ENCODE measurements around the gene SORBS2.

SORBS2 gene

DNA sequence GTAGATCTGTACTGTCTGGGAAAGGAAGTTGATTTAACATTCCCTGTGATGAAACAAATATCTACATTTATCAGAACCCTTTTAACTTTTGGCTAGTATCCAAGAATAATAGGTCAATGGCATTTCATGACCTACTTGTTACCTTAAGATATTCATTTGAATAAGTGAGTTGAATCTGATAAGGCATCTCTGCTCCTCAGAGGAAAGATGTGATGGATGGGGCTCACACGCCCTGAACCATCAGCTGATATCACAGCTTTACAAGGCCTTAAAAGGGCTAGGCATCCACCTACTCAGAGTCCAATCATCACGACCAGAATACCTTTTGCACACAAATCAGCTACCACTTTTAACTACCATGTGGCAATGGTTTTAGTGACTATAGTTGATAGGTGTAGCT is 186.5 kb downstream of the SORBS2 start:
- no peak for DNase-seq

GRCh38 chr4:185624259-185624589 is 187.8 kb downstream of the SORBS2 start:
- DNase-seq, result no peak

GRCh38 chr4:185623444-185624258 is 188.3 kb downstream of the SORBS2 start:
- no peak for DNase-seq

GRCh38 chr4:185608185-185608584 is 203.8 kb downstream of the SORBS2 start:
- DNase-seq, result no peak

DNA sequence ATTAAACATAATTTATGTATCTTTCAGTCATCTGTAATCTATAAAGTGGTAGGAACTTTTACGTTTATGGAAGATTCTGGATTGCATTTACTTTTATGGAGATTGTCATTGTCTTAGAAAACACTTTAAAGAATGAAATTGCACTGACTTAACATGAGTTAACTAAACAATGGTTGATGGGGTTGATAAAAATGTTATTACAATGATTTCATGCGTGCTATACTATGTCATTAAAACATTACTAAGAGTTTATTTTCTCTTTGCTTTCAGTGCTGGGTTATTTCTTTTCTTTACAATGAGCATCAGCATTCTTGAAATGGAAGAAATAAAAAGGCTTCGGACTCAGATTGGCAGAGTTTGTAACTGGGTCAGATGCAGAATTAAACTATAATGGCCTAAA is 209.6 kb downstream of the SORBS2 start:
- DNase-seq, result no peak

- no peak for DNase-seq
Observed at GRCh38 chr4:185600801-185601434, 211.1 kb downstream of the SORBS2 start.

DNA sequence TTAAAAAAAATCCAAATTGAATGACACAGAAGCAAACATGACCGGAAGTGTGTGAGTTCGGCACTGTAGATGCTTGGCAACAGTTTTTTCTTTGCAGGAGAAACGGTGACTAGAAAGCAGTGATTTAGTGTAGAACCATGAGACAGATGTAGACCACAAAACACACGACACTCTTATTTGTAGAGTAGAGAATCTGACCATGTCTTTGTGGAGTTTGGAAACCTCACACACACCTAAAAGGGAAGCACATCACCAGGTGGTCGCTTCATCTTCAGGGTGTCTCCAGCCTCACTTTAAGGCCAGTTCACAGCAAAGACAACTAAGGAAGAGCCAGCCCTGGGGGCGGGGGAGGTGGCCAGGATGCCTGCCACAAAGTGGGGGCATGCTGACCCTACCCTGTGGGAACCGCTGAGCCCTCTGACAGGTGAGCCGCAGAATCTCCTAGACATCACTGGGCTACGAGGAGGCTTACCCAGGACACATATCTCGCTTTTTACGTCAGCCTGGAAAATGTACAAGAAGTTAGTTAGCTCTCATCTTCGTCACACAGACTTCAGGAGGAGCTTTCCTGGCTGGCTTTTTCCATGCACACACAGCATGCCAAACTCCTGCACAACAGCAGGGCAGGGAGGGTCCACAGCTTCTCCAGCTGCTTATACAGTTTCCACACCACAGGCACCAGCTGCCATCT is 212.3 kb downstream of the SORBS2 start:
- DNase-seq, result no peak

DNA sequence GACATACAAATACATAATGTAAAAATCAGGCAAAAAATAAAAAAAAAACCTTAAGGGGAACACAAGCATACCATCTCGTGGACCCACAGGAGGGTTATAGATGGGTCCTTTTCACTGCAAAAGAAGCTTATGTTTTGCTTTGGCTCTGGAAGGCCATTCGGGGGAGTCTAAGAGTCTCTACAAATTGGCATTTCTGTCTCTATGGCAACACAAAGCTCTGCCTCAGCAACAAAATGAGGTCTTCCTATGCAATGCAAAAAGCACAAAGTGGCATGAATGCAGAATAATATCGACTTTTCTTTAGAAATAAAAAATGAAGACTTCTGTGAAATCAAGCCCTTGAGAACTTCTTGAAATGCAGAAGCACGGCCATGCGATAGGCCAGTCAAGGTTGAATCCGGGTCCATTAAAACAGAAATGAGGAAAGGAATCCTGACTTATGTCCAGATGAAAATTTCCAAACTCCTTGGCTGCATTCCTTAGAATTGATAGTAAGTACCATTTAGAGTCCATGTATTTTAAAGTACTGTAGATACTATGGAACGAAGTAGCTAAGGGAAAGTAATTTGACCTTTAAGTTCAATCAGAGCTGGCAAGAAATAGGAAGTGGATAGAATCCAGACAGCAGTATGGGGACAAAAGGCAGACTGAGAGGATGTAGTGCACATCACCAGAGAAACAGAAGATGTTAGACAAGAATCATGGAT is 213.0 kb downstream of the SORBS2 start:
- no peak for DNase-seq

DNA sequence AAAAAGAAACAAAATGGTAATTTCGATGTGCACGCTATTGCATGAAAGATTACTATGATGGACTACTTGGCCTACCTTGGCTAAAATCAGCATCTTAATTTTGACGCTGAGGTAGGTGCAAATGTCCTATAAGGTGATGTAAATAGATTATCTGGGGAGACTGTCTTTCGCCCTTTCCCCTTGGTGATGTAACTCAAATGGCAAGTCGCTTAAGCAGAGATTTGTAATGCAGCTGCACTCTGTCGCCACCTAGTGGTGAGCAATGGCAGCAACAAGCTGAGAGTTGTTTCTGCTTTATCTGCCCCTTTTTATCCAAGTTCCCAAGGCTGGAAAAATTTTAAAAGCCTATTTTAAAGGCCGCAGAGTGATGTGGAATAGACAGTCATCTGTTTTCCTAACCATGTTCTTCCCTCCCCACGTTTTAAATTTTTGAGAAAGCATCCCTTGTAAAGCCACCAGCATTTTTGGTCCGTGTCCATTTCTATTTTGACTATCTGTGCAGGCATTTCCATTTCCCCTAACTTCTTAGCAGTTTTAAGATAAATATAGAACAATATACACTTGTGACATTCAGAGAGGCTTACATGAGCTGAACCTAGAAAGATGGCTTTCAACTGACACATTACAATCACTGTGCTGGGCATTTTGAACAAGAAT is 214.3 kb downstream of the SORBS2 start:
- no peak for DNase-seq

DNA sequence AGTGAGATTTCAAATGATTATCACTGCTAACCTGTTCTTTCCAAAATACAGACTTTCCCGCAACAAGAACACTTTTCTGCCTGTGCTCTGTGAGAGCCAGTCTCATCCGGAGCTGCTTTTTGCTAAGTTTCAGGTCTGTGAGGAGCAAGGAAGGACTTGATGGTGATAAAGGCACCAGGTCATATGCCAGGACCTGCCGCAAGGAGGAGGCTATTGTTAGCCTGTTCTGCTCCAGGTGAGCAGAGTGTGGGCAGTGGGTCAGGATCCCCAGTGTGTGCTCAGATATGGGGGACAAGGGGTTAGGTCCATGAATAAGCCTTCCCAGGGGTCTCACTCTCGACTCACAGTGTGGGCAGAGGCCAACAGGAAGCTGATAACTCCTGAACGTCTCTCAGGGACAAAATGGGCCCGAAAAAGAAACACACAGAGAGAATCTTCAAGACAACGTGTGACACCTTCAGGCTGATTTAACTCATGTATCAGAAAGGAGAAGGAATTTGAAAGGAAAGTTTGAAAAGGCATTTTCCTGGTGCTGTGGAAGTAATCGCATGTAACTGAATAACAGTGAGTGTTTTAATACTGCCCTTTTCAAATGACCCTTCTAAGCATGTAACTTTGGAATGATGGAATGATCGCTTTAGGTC is 219.0 kb downstream of the SORBS2 start:
- DNase-seq, result no peak

GRCh38 chr4:185592438-185592837 is 219.6 kb downstream of the SORBS2 start:
- no peak for DNase-seq

GRCh38 chr4:185591679-185592141 is 220.3 kb downstream of the SORBS2 start:
- DNase-seq, result no peak

DNA sequence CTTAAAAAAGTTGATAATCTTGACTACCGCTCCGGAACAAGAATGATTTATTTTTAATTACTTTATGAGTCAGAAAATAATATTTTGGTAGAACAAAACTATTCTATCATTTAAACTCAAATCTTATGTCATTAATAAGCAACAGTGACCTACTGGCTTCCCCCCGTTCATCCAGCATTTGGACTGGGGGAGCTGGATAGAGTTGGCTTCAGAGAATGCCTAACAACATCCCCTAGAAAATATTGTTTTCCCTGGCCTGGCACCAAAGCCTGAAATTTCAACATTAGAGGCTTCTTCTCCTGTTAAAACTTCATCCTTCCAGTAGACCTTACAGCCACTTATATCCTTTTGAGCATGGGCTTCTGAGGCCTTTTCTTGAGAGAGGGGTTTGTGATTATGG is 221.0 kb downstream of the SORBS2 start:
- no peak for DNase-seq

GRCh38 chr4:185589067-185589836 is 222.7 kb downstream of the SORBS2 start:
- DNase-seq, result no peak

GRCh38 chr4:185587427-185588161 is 224.4 kb downstream of the SORBS2 start:
- DNase-seq, result no peak

DNA sequence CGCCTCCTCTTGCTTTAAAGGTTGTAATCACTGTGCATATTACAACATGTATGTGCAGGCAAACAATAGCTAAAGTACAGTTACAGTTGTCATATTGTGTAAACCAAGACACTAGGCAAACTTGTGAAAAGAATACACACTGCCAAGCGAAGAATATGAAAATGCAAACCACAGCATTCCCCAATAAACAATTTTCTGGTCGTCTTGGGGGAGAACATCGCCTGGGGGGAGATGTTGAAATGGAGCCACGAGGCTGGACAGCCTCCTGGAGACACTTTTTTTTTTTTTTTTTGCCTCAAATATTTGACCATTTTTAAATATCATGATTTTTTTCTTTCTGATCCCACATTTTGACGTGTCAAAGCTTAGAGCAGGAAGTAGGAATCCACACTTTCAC is 225.0 kb downstream of the SORBS2 start:
- no peak for DNase-seq

DNA sequence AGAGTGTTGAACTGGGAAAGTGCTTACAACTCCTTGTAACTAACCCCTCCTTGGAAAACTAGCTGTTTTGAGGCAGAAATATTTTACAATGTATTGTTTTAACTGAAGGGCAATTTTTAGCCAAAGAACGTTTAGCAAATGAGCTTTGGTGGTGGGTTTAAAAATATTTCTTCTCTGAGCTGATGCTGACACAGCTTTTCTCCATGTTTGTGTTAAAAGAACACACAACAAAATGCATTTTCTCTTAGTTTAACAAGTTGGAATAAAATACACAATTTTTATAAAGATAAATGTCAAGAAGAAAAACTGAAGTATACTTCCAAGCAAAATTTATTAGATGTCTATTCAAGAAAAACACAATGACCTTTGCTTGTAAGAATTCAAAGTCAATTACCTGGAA is 226.8 kb downstream of the SORBS2 start:
- DNase-seq, result no peak

DNA sequence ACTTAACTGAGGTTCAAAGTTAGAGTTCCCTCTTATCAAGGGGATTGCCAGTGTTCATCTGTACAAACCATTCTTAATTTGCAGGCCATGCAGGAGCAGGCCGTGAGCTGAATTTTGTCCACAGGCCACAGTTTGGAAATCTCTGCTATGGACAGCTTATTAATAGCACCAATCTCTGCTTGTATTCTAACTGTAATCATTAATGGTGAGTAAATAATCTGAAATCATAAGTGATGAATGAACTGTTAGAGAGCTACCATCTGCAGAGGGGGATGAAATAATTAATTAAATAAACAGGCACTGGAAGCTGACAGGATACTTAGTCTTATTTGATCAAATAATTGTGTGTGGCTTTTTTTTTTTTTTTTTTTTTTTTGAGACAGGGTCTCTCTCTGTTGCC is 228.2 kb downstream of the SORBS2 start:
- no peak for DNase-seq

DNA sequence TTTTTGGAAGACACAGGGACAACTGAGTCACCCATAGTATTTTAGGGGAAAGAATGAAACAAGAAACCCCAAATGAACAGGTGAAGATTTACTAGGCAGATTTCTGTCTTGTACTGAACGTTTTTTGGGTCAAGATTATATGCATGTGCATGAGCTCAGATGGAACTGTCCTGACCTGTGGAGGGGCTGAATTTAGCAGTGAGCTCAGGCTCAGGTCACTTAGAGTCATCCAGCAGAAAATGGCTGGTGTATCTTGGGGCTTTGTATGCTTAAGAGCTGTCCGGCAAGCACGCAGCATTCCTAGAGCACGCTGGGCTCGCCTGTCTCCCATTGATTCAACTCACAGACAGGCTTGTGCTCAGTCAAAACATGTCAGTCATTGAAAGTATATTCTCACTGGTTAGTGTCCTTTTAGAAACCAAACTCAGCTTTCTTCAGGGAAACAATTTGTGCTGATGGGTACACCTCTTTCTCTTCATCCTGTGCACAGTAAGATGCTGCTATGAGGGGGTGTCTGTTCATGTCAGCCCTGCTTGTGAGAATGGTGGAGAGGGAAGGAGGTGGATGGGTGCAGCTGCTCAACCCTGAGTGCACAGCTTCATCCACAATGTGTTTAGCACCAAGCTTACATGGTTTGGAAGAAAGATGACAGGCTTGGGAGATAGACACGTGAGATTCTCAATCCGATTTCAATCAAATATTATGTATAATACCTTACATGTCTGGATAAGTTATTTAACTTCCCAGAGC is 229.2 kb downstream of the SORBS2 start:
- no peak for DNase-seq

- DNase-seq, result no peak
Observed at GRCh38 chr4:185580699-185581098, 231.3 kb downstream of the SORBS2 start.

Measured in NCI-H1436 treated with DMSO at 0.1 percent for 48 hours (cell line).